RWPE1 (cell line): ENCODE results near the gene NKAP.
"Not testable (repeated sequence)": the region's sequence is repeated elsewhere in the genome, so short reads cannot be mapped to it uniquely, and the experiment has no call there.

Experiments
- CTCF ChIA-PET: fragments of 350-600 bp; sonication (Branson Sonifier 250); formaldehyde crosslinking; extraction: SDS; loops from one replicate; lab custom pipeline; 2021; lab: Yijun Ruan, JAX
- POLR2A ChIA-PET: fragments of 400-600 bp; formaldehyde crosslinking; extraction: SDS; loops from one replicate; lab custom pipeline; 2020; ENCODE audit warnings: antibody characterized with exemption; ENCODE audit not compliant: low non-redundant PET; lab: Yijun Ruan, JAX
- DNase-seq: peaks from one replicate; pipeline ENCODE4 v3.0.0; 2012; ENCODE audit warnings: low spot score
- H3K27ac ChIP-seq: fragments of 450-650 bp; 2 replicates; pipeline ENCODE4 v1.5.1; 2017
- CTCF ChIP-seq: fragments of 450-650 bp; conservative IDR thresholded peaks from 2 replicates; pipeline ENCODE4 v1.5.1; 2017; ENCODE audit warnings: low read depth, mild to moderate bottlenecking

The NKAP gene

GRCh38 chrX:119960625-119961024, 17.1 kb upstream of the NKAP start:
- ChIA-PET POLR2A (no interaction called here), CTCF (no interaction called here)
- DNase-seq: no peak
- TF ChIP-seq CTCF: no peak
- H3K27ac ChIP-seq: no peak overlapping the region

- POLR2A ChIA-PET, H3K27ac ChIP-seq, DNase-seq: not testable (repeated sequence)
- CTCF ChIA-PET: interaction anchor here (0.6 kb wide), 1 partner anchor 1329 kb away, joined by 3 read pairs; no protein-coding TSS in a partner anchor
Measured at GRCh38 chrX:119955807-119956570, 12.4 kb upstream of the NKAP start.

GRCh38 chrX:119954374-119954773, 10.8 kb upstream of the NKAP start:
- no peak for DNase-seq
- H3K27ac ChIP-seq: no peak overlapping the region
- TF ChIP-seq CTCF: no peak

GRCh38 chrX:119948381-119948780, 4.8 kb upstream of the NKAP start:
- no peak for DNase-seq
- no peak overlapping the region for H3K27ac ChIP-seq
- POLR2A ChIA-PET: no interaction called here
- no peak for TF ChIP-seq CTCF
- CTCF ChIA-PET: no interaction called here

More at GRCh38 chrX:119954374-119954773, 10.8 kb upstream of the NKAP start:
- POLR2A ChIA-PET: no interaction called here
- CTCF ChIA-PET: no interaction called here

- no peak for TF ChIP-seq CTCF
- DNase-seq: no peak
- CTCF ChIA-PET: interaction anchor here (0.6 kb wide), 1 partner anchor 691 kb away, joined by 3 read pairs; no protein-coding TSS in a partner anchor
- no peak overlapping the region for H3K27ac ChIP-seq
- POLR2A ChIA-PET: no interaction called here
Measured at GRCh38 chrX:119945481-119945880, 1.9 kb upstream of the NKAP start.

- CTCF ChIA-PET: no interaction called here
- POLR2A ChIA-PET: no interaction called here
- DNase-seq: peak; percentile 2
- peak overlapping the region; percentile 93 for H3K27ac ChIP-seq
- TF ChIP-seq CTCF: no peak
Measured at GRCh38 chrX:119942831-119943184, 743 bp downstream of the NKAP start.

GRCh38 chrX:119942173-119942819, 1.3 kb downstream of the NKAP start:
- peak overlapping the region; percentile 58 for H3K27ac ChIP-seq
- no peak for TF ChIP-seq CTCF
- POLR2A ChIA-PET: no interaction called here
- no peak for DNase-seq
- CTCF ChIA-PET: no interaction called here
